ENCODE data around the gene BMP6. TPM values are rescaled to one million over a fixed set of nuclear protein-coding genes. Genes with fewer than 3 reads are reported as not detected.
A peak's percentile ranks its signal among the peaks of the same experiment; 100 is the strongest.

Gene BMP6
- total and polyA plus RNA-seq, 2 of the 8 experiments (the other 6 are each of a cell fraction or from before 2014, with no cell fraction given), result 2.0 to 2.1 TPM

GRCh38 chr6:7750197-7750596 is 24.3 kb downstream of the BMP6 start:
- peak overlapping the region; percentile 40; the same call in 1 of the 2 replicates for H2BK15ac ChIP-seq (ENCODE audit: low read length)
- WGBS, 2 experiments (ENCODE audit: extremely low coverage in 1 of 2, insufficient coverage in 1 of 2, insufficient read length in 1 of 2, insufficient replicate concordance in 2 of 2, low coverage in 1 of 2, low lambda C conversion rate in 2 of 2, missing lambda C conversion rate in 1 of 2), result 89% methylated on average over 7 of the region's 7 CpGs; no CpG with 5 or more reads in 1 of the 2 experiments
- no peaks in the 10 kb centered on the region for H4K20me1 ChIP-seq (replicated peaks in 1 of 2; ENCODE audit: control insufficient read depth in 1 of 2, insufficient read depth in 2 of 2, low read length in 2 of 2)
- H3K79me1 ChIP-seq (ENCODE audit: low read depth, low read length), result no peaks in the 10 kb centered on the region
- no peaks in the 10 kb centered on the region for H3K23me2 ChIP-seq (ENCODE audit: low read depth, low read length)
- H3K23ac ChIP-seq (ENCODE audit: insufficient read length), result no peak overlapping the region
- no peak overlapping the region for H3K56ac ChIP-seq (replicated peaks; ENCODE audit: insufficient read length, low read depth, low read length)
- no peaks in the 10 kb centered on the region for H3K79me2 ChIP-seq (ENCODE audit: control insufficient read depth in 1 of 2, insufficient read depth in 2 of 2, low read length in 2 of 2)
- DNase-seq (ENCODE audit: low read depth in 1 of 2, low spot score in 2 of 2) (no peak), FAIRE-seq (no peak)
- H2BK12ac ChIP-seq (ENCODE audit: low read depth, low read length), result no peak overlapping the region
- no peak overlapping the region for H2BK5ac ChIP-seq (ENCODE audit: low read depth, low read length)
- CTCF ChIA-PET (ENCODE audit: partially characterized antibody), result interaction anchor here (0.8 to 1.5 kb wide), 2 partner anchors 15 to 79 kb away, joined by 3 read pairs; no protein-coding TSS in a partner anchor
- no peak overlapping the region for H4K91ac ChIP-seq (replicated peaks; ENCODE audit: insufficient read length, low read length)
- no peak overlapping the region for H3K27ac ChIP-seq (ENCODE audit: low read depth, low read length)
- no peaks in the 10 kb centered on the region for H3K36me3 ChIP-seq (ENCODE audit: control insufficient read depth in 2 of 4, insufficient read depth in 4 of 4, low read length in 3 of 4)
- H3K4me1 ChIP-seq (replicated peaks in 1 of 4; ENCODE audit: control insufficient read depth in 3 of 4, insufficient read depth in 4 of 4, low read length in 3 of 4), result peaks cover 0 to 4% (median 0%) of the 10 kb centered on the region in 4 experiments; a peak in 1 of 7 replicates
- no peak overlapping the region for H4K5ac ChIP-seq (ENCODE audit: insufficient read length, low read depth, low read length)
- H3K4me3 ChIP-seq (ENCODE audit: extremely low read depth in 1 of 4, insufficient read depth in 2 of 4, low read depth in 3 of 4, low read length in 4 of 4), result no peak overlapping the region
- H3K4ac ChIP-seq (replicated peaks; ENCODE audit: insufficient read length, low read depth, low read length), result no peak overlapping the region
- no peak overlapping the region for H3K9ac ChIP-seq (replicated peaks in 1 of 4; ENCODE audit: extremely low read depth in 1 of 4, low read depth in 3 of 4, low read length in 3 of 4)
- no peak overlapping the region for H3K14ac ChIP-seq (ENCODE audit: insufficient read length)
- H3K27me3 ChIP-seq (replicated peaks in 1 of 4; ENCODE audit: control insufficient read depth in 3 of 4, extremely low read depth in 1 of 4, insufficient read depth in 3 of 4, low read length in 3 of 4), result no peaks in the 10 kb centered on the region
- no peak overlapping the region for H2BK120ac ChIP-seq (replicated peaks; ENCODE audit: low read depth, low read length)
- no peak overlapping the region for H2AFZ ChIP-seq (ENCODE audit: low read length)
- 0 out of 2 replicates have a peak overlapping the region, but pooled peaks have one; percentile 2 for H2AK5ac ChIP-seq (ENCODE audit: low read depth, low read length)
- no peaks in the 10 kb centered on the region for H3K9me3 ChIP-seq (ENCODE audit: insufficient read depth in 2 of 2, low read depth in 1 of 2, low read length in 1 of 2)
- H4K8ac ChIP-seq (ENCODE audit: extremely low read depth, insufficient read depth, low read length), result no peak overlapping the region
- H2BK20ac ChIP-seq (ENCODE audit: low read length), result no peak overlapping the region
- POLR2A ChIA-PET (ENCODE audit: partially characterized antibody), result interaction anchor here (0.8 kb wide), 1 partner anchor 7 kb away, joined by 3 read pairs; no protein-coding TSS in a partner anchor
- H3K4me2 ChIP-seq (ENCODE audit: insufficient read depth in 1 of 2, low read depth in 2 of 2, low read length in 2 of 2), result no peak overlapping the region
- no peak overlapping the region for H3K18ac ChIP-seq (ENCODE audit: extremely low read depth, low read length)
- no peak for TF ChIP-seq SAP30 (IDR thresholded peaks at IDR 0.05; ENCODE audit: insufficient read depth, insufficient replicate concordance, low read length)
- TF ChIP-seq SUZ12 (IDR thresholded peaks at IDR 0.05; ENCODE audit: low read length), result no peak
- TF ChIP-seq RAD21 (IDR thresholded peaks at IDR 0.05 in 1 of 2, conservative IDR thresholded peaks at IDR 0.05 in 1 of 2; ENCODE audit: low read depth in 2 of 2, low read length in 2 of 2), result no peak
- TF ChIP-seq CBX5 (IDR thresholded peaks at IDR 0.05; ENCODE audit: low read depth, low read length), result no peak
- TF ChIP-seq USF2 (IDR thresholded peaks at IDR 0.05; ENCODE audit: low read length), result no peak
- TF ChIP-seq ATF3 (IDR thresholded peaks at IDR 0.05; ENCODE audit: insufficient read depth, low read depth, low read length), result no peak
- no peak for TF ChIP-seq NRF1 (IDR thresholded peaks at IDR 0.05; ENCODE audit: low read depth, low read length)
- no peak for TF ChIP-seq BACH1 (IDR thresholded peaks at IDR 0.05; ENCODE audit: low read length)

Measured in H1 (cell line).